Adipose tissue (tissue), 3 donors: Measurements from ENCODE around the gene HNRNPH3. TPM values are rescaled to one million over a fixed set of nuclear protein-coding genes. Genes with fewer than 3 reads are reported as not detected.

Source experiments
- H3K27ac ChIP-seq: one replicate; pipeline ENCODE4 v1.5.1; 2013; ENCODE audit warnings: low read depth, low read length
- WGBS, 3 donors: extraction: QIAGEN DNeasy Blood & Tissue Kit; methylation state at CpG; one replicate each; pipeline ENCODE4 v1.1.7; 2013; 5-methylcytosine and 5-hydroxymethylcytosine counted together
- polyA plus RNA-seq, 3 donors: library from polyadenylated mRNA; stranded (reverse); fragments of 200-250 nt; gene quantifications; one replicate each; pipeline ENCODE4 v1.2.3, GENCODE V29; 2013
- donor health status: healthy with polysubstance abuse.
- donor health status: Bipolar disorder and iron deficiency.
- donor health status: healthy.

The HNRNPH3 gene
- polyA plus RNA-seq, 3 donors, result 57.8 to 175 (median 117) TPM

DNA sequence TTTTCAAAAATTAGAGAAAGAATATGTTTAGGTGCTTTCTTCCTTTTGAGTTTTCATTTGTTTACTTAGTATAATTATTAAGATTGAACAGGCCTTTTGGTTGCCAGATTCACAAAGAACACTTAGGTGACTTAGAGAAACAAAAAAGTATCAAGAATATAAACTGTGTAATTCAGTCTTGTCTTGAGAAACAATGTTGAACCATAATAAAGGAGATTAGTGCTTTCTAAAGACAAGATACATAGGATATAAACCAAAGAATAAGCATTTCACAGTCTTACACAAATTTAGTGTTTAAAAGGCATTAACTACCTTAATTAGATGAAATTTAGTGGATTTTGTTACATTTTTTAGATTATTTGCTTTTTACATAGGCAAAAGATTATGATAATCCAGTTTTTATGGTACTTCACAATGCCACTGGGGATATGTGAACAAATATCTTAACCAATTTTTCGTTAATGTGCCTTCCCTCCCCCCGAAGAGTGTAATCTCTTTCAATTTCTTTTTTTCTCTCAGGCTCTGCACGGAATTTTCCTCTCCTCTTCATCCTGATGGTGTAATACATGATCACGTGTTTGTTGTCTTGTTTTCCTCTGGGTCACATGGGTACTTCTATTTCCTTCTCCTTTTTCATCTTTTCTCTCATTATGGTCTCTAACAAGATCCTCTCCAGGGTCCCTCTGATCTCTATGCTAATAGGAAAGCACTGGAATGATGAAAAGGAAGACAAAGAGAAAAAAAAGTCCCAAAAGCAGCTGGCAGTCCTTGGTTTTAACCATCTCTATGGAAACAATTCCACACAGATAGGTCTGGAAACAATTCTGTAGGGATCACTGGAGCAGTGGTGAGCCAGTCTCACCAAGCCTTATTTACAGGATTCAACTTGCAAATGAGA is 3.7 kb upstream of the HNRNPH3 start:
- WGBS, 3 donors, result 9 to 40% (median 10%) methylated on average over 4 of the region's 4 CpGs
- no peak overlapping the region for H3K27ac ChIP-seq

DNA sequence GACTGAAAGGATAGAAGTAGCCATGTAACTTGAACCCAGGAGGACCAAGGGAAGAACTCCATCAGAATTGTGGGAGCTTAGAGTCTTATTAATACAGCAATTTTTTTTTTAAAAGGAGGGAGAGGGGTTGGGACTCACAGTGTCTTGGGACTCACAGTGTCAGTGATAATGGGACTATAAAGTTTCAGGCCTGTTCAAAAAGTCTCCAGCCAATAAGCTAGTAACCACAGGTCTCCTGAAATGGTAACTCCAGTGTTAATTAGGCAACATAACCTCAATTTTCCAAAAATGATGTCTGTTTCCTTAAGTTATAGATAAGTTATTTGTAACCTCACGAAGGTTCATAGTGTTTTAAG is 2.4 kb upstream of the HNRNPH3 start:
- WGBS, 3 donors, result 82 to 97% (median 84%) methylated on average over 1 of the region's 1 CpG
- H3K27ac ChIP-seq, result no peak overlapping the region

GRCh38 chr10:68330852-68331454 is 911 bp upstream of the HNRNPH3 start:
- peak overlapping the region; percentile 16 for H3K27ac ChIP-seq
- 12 to 23% (median 20%) methylated on average over 29 of the region's 29 CpGs for WGBS, 3 donors

- 0 to 1% (median 0%) methylated on average over 49 to 51 of the region's 51 CpGs for WGBS, 3 donors
- H3K27ac ChIP-seq, result peak within 1 kb of the TSS; percentile 98
Observed at GRCh38 chr10:68332259-68333057, 594 bp downstream of the HNRNPH3 start, which contains the start of gene PBLD. TSS of gene PBLD (minus strand) at chr10:68332928. CDS start at chr10:68306844, 26,084 bp downstream.

DNA sequence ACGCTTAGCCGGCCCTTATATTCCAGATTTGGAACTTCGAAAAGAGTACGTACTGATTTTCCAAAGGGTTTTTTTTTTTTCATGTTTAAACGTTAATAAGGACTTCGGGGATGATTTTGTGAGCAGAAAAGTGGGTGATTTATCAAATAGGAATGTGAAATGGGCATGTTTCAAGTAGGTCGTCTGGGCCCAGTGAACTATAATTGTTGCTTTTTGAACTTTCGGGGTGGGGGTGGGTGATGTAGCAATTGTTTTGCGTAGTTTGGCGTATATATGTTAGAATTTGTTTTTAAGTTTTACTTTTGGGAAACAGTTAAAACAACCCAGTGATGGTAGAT is 1.2 kb downstream of the HNRNPH3 start:
- peak overlapping the region; percentile 98 for H3K27ac ChIP-seq
- 0% methylated on average over 10 of the region's 10 CpGs for WGBS, 3 donors

DNA sequence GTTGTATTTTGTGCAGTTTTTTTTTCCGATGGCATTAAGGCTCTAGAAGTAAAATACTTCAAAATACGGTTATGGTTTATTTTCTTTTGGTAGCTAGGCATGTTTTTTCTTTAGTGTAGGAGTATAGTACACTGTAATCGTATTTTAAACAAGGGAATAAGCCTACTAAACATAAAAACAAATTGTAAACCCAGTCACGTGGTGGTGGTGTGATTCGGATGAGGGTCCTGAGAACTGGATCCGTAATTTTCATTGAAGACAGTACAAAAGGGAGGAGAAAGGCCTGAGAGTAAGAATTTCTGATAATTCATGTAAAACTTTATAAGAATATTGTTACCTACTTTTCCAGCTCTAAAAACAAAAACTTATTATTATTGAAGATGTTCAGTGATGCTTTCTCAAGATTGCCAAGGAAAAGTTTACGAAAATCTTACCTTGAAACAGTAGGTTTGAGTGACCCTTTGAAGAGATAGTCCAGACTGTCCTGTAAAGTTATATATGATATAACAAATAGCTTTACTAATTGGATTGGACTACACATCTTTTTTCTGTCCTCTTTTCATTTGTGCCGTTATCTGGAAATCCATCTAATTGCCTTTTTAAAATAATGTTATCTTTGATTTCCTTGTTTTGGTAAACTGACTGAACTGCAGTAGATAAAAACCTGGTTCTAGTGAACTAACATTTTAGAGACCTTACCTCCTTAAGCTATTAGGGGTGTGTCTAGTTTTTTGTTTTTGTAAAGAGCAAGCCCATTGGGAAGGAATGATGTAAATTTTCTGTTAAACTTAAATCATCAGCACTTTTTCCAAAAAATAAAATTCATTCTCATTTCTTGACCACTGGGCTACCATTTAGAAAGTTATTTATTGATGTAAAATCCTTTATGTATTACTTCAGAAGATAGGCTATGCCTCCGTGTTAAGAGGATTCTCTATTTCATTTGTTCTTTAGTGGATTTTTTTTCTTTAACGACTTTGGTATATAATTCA is 1.9 kb downstream of the HNRNPH3 start:
- WGBS, 3 donors, result 1 to 2% (median 2%) methylated on average over 10 of the region's 10 CpGs

DNA sequence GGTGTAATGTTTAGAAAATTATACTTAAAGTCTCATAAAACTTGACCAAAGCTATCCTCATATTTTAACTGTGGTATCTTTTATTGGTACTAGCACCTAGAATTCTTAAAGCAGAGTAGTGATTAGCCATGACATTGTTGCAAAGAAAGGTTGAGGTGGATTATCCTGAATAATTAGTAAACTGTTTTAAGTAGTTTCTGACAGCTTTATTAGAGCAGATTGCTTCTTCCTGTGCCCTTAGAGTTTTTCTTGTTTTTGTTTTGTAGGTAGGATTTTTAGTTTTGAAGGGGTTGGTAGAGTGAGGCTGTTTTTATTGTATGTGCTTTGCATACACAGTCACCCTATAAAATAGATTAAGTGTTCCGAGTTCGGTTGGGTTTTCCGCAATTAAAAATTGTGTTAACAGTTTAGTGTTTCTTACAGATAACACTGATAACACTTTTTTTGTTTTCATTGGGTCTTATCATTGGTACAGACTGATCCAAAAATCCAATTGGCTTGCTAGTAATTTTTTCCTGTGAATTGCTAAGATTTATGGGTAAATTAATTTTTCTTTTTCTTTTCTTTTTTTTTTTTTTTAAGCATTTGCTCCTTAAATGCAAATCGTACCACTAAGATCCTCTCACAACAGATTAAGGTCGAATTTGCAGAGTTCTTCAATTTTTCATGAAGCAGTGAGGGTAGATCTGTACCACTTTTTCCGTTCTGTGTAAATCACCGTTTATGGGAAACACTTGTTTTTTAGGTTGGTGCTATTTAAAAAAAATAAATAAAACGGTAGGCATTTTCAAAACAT is 3.0 kb downstream of the HNRNPH3 start:
- H3K27ac ChIP-seq, result no peak overlapping the region
- WGBS, 3 donors, result 2 to 5% (median 4%) methylated on average over 8 of the region's 8 CpGs

More for the DNA sequence above, 1.9 kb downstream of the HNRNPH3 start:
- H3K27ac ChIP-seq, result no peak overlapping the region

DNA sequence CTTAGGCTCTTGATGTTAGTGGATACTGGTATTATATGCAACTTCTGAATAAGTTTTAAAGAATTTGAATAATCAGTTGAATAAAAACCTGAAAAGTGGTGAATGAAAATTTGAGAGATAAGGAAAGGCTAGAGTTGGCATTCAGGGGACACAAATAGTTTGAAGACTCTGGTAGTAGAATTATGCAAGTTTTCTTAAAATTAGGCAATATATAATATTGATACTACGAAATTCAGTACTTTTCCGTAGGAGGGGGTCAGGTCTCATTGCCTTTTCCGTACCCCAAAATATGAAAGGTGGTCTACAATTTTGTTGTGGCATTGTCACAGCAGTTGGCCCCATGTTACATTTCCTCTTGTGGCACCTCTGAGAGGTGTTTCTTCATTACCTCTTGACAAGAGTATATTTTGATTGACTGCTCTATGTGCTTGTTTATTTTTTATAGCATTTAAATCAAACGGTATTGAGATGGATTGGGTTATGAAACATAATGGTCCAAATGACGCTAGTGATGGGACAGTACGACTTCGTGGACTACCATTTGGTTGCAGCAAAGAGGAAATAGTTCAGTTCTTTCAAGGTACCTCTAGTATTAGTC is 5.0 kb downstream of the HNRNPH3 start:
- no peak overlapping the region for H3K27ac ChIP-seq
- WGBS, 3 donors, result 57 to 70% (median 59%) methylated on average over 7 of the region's 7 CpGs

DNA sequence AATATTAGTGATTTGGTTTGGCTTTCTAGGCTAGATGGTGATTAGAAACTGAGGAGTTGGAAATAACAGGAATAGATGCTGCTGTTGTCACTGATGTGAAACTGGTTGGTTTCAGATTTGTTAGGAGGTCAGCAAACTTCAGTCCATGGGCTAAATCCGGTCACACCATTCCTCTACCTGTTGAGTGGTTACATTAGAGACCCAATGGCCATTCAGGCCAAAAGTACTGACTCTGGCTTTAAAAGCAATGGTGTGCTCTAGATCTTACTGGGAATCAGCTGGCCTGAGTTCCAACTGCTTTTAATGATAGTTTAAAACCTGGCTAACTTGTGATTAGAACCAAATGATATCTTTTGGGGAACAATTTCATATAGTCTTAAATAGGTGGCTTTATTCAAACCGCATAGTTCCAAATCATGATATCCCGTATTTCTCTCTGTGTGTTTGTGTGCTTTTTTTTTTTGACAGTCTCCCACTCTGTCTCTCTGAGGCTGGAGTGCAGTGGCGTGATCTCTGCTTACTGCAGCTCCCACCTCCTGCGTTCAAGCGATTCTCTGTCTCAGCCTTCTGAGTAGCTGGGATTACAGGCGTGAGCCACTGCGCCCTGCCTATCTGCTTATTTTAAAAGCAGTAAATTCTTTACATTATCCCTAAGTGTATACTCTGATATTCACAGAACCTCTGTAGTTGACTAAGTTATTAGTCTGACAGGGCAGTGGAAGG is 8.7 kb downstream of the HNRNPH3 start:
- H3K27ac ChIP-seq, result no peak overlapping the region
- 90 to 95% (median 95%) methylated on average over 8 of the region's 8 CpGs for WGBS, 3 donors

DNA sequence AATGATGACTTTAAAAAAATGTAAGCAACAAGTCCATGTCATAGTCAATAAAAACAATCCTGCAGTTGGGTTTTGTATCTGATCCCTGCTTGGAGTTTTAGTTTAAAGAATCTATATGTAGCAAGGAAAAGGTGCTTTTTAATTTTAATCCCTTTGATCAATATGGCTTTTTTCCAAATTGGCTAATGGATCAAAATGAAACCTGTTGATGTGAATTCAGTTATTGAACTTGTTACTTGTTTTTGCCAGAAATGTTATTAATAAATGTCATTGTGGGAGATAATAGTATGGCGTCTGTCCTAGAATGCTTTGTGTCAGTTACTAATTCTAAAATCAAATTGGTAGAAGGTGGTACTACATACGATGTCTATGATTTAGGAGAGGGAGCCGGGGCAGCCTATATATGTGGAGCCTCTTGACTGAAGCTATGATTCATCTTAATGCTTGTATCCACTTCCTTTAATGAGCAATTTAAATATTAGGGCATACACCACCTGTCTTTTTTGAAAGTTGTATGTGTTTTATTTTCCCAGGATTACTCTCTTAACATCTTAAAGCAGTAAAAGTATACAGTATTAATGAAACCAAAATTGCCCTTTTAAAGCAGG is 11.1 kb downstream of the HNRNPH3 start:
- H3K27ac ChIP-seq, result no peak overlapping the region
- WGBS, 3 donors, result 77 to 95% (median 93%) methylated on average over 3 of the region's 3 CpGs

- H3K27ac ChIP-seq, result no peak overlapping the region
- 89 to 94% (median 91%) methylated on average over 4 of the region's 4 CpGs for WGBS, 3 donors
Observed at GRCh38 chr10:68345621-68346020, 13.8 kb downstream of the HNRNPH3 start.

- WGBS, 3 donors, result 84 to 95% (median 94%) methylated on average over 4 of the region's 4 CpGs
- no peak overlapping the region for H3K27ac ChIP-seq
Observed at GRCh38 chr10:68346774-68347173, 14.9 kb downstream of the HNRNPH3 start.

DNA sequence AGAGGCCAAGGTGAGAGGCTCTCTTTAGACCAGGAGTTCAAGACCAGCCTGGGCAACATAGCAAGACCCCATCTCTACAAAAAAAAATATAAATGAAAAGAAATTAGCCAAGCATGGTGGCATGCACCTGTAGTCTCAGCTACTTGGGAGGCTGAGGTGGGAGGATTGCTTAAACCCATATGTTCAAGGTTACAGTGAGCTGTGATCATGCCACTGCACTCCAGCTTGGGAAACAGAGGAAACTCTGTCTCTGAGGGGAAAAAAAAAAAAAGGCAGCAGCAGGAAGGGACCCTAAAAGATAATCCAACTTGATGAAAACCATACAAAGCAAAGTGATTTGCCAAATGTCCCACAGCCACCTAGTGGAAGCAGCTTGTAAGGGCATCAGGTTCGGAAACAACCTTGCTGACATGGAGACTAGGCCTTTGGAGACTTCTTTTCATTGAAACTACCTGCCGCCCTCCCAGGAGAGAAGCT is 16.4 kb downstream of the HNRNPH3 start:
- no peak overlapping the region for H3K27ac ChIP-seq
- 49 to 64% (median 51%) methylated on average over 2 of the region's 2 CpGs for WGBS, 3 donors

GRCh38 chr10:68353537-68353936 is 21.7 kb downstream of the HNRNPH3 start:
- no peak overlapping the region for H3K27ac ChIP-seq
- WGBS, 3 donors, result 91 to 96% (median 93%) methylated on average over 2 of the region's 2 CpGs

DNA sequence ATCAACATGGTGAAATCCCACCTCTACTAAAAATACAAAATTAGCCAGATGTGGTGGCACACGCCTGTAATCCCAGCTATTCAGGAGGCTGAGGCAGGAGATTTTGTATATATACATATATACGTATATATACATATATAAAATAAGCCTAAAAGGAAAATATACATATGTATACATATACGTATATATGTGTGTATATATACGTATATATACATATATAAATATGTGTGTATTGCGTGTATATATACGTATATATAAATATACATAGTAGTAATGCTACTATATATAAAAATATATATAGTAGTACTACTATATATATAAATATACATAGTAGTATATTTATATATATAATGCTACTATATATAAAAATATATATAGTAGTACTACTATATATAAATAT is 27.3 kb downstream of the HNRNPH3 start:
- 95 to 97% (median 96%) methylated on average over 6 of the region's 6 CpGs for WGBS, 3 donors
- no peak overlapping the region for H3K27ac ChIP-seq

DNA sequence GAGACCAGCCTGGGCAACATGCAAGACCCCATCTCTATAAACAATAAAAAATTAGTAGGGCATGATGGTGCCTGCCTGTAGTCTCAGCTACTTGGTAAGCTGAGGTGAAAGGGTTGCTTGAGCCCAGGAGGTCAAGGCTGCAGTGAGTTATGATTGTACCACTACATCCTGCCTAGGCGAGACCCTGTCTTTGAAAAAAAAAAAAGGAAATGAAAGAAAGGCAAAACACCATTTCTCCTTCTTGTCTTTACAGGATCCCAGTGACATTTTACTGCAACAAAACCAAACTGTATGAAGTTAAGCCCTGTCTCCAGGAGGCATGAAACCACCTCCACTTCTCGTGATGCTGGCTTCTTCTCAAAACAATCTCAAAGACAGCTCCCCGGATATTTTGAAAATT is 30.7 kb downstream of the HNRNPH3 start:
- 82 to 95% (median 89%) methylated on average over 3 of the region's 3 CpGs for WGBS, 3 donors

More for the DNA sequence above, 30.7 kb downstream of the HNRNPH3 start:
- no peak overlapping the region for H3K27ac ChIP-seq
